ENCODE data around the gene HOXB3. TPM values are rescaled to one million over a fixed set of nuclear protein-coding genes. Genes with fewer than 3 reads are reported as not detected.

Gene HOXB3
- total RNA-seq, 4 donors from 2014 or later: 4.0 to 12.4 (median 4.9) TPM

GRCh38 chr17:48583708-48584222 is 6.3 kb downstream of the HOXB3 start:
- no peak for TF ChIP-seq CTCF (IDR thresholded peaks at IDR 0.05; ENCODE audit: low read depth)

- TF ChIP-seq CTCF (IDR thresholded peaks at IDR 0.05; ENCODE audit: low read depth): no peak
These were observed 7.3 kb downstream of the HOXB3 start for GRCh38 chr17:48582750-48583069.

- no peak for TF ChIP-seq CTCF (IDR thresholded peaks at IDR 0.05; ENCODE audit: low read depth)
These were observed 10.1 kb downstream of the HOXB3 start for GRCh38 chr17:48579760-48580554.

GRCh38 chr17:48579471-48579759 is 10.6 kb downstream of the HOXB3 start:
- no peak for TF ChIP-seq CTCF (IDR thresholded peaks at IDR 0.05; ENCODE audit: low read depth)

GRCh38 chr17:48578616-48579470 is 11.2 kb downstream of the HOXB3 start:
- TF ChIP-seq CTCF (IDR thresholded peaks at IDR 0.05; ENCODE audit: low read depth): no peak

- no peak for TF ChIP-seq CTCF (IDR thresholded peaks at IDR 0.05; ENCODE audit: low read depth)
These were observed 12.0 kb downstream of the HOXB3 start, which contains the start of gene HOXB4 for GRCh38 chr17:48577946-48578615. HOXB4 (minus strand) TSS chr17:48578350; CDS start chr17:48578319, 31 bp downstream.

Measured in subcutaneous adipose tissue (tissue), 4 donors.